ENCODE measurements around the gene PARP12. TPM values are rescaled to one million over a fixed set of nuclear protein-coding genes. Genes with fewer than 3 reads are reported as not detected.

PARP12 gene
- total and polyA plus RNA-seq, 2 experiments from 2014 or later, result 5.4 to 11.0 TPM

DNA sequence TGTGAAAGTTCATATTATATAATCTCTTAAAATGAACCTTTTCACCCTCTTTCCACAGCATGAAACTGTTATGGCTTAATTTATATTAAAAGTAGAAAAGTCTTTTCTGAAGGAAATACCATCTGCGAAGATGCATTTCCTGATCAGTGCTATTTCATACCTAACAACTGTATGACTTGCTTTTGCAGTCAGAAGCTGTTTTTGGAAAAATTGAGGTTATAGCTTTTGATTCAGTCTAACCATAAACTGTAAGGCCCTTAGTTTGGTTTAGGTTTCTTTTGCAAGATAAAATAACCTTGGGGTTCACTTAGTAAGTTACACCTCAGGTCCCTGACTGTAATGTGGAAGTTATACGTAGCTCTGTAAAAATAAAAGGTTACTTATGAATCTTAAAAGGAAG is 22.7 kb upstream of the PARP12 start:
- 98% methylated on average over 2 of the region's 2 CpGs for WGBS, 2 experiments (ENCODE audit: low coverage in 1 of 2, low lambda C conversion rate in 2 of 2, missing lambda C conversion rate in 2 of 2)
- Histone ChIP-seq H3K4me3 (no peak overlapping the region), H3F3A (ENCODE audit: insufficient read depth) (peaks cover 4% of the 10 kb centered on the region; the same call in 1 of the 2 replicates), H3K36me3 (ENCODE audit: low read depth) (0 out of 2 replicates have a peak, but pooled peaks cover 11% of the 10 kb centered on the region), H3K9me3 (ENCODE audit: low read depth) (no peaks in the 10 kb centered on the region), H3K27me3 (replicated peaks; ENCODE audit: insufficient read depth) (no peaks in the 10 kb centered on the region), H3K4me1 (ENCODE audit: insufficient read depth) (peaks cover 4% of the 10 kb centered on the region; the same call in 1 of the 2 replicates), H3K9me2 (ENCODE audit: insufficient read depth) (no peaks in the 10 kb centered on the region), H4K20me1 (ENCODE audit: insufficient read depth) (no peaks in the 10 kb centered on the region), H3K9ac (no peak overlapping the region), H3K79me2 (ENCODE audit: insufficient read depth) (no peaks in the 10 kb centered on the region), H3K4me2 (ENCODE audit: unreplicated experiment) (no peak overlapping the region), H3K27ac (no peak overlapping the region), H2AFZ (no peak overlapping the region)
- TF ChIP-seq EZH2 (IDR thresholded peaks at IDR 0.05; ENCODE audit: insufficient read depth, poor library complexity, severe bottlenecking) (no peak), EZH2phosphoT487 (IDR thresholded peaks at IDR 0.05; ENCODE audit: insufficient read depth, low read depth) (no peak)
- in situ Hi-C loops (cut with MboI), result no loop called here
- DNase-seq, result no peak

GRCh38 chr7:140084972-140085371 is 22.2 kb upstream of the PARP12 start:
- Histone ChIP-seq H3K79me2 (ENCODE audit: insufficient read depth) (no peaks in the 10 kb centered on the region), H3K27me3 (replicated peaks; ENCODE audit: insufficient read depth) (no peaks in the 10 kb centered on the region), H3F3A (ENCODE audit: insufficient read depth) (peaks cover 4% of the 10 kb centered on the region; the same call in 1 of the 2 replicates), H3K9ac (no peak overlapping the region), H4K20me1 (ENCODE audit: insufficient read depth) (no peaks in the 10 kb centered on the region), H3K4me3 (no peak overlapping the region), H3K36me3 (ENCODE audit: low read depth) (0 out of 2 replicates have a peak, but pooled peaks cover 8% of the 10 kb centered on the region), H3K4me1 (ENCODE audit: insufficient read depth) (peaks cover 4% of the 10 kb centered on the region; the same call in 1 of the 2 replicates), H3K9me2 (ENCODE audit: insufficient read depth) (no peaks in the 10 kb centered on the region), H3K4me2 (ENCODE audit: unreplicated experiment) (no peak overlapping the region), H2AFZ (no peak overlapping the region), H3K9me3 (ENCODE audit: low read depth) (no peaks in the 10 kb centered on the region), H3K27ac (no peak overlapping the region)
- WGBS, 2 experiments (ENCODE audit: low coverage in 1 of 2, low lambda C conversion rate in 2 of 2, missing lambda C conversion rate in 2 of 2), result 67 to 75% methylated on average over 8 of the region's 8 CpGs
- no peak for TF ChIP-seq EZH2phosphoT487 (IDR thresholded peaks at IDR 0.05; ENCODE audit: insufficient read depth, low read depth)
- TF ChIP-seq EZH2 (IDR thresholded peaks at IDR 0.05; ENCODE audit: insufficient read depth, poor library complexity, severe bottlenecking), result no peak
- DNase-seq, result no peak
- in situ Hi-C loops (cut with MboI), result no loop called here

GRCh38 chr7:140084142-140084655 is 21.4 kb upstream of the PARP12 start:
- Histone ChIP-seq H3K9me2 (ENCODE audit: insufficient read depth) (no peaks in the 10 kb centered on the region), H3K27me3 (replicated peaks; ENCODE audit: insufficient read depth) (no peaks in the 10 kb centered on the region), H3K9me3 (ENCODE audit: low read depth) (no peaks in the 10 kb centered on the region), H4K20me1 (ENCODE audit: insufficient read depth) (no peaks in the 10 kb centered on the region), H3K79me2 (ENCODE audit: insufficient read depth) (no peaks in the 10 kb centered on the region), H3K9ac (no peak overlapping the region), H2AFZ (no peak overlapping the region), H3F3A (ENCODE audit: insufficient read depth) (peaks cover 4% of the 10 kb centered on the region; the same call in 1 of the 2 replicates), H3K4me2 (ENCODE audit: unreplicated experiment) (no peak overlapping the region), H3K4me1 (ENCODE audit: insufficient read depth) (peaks cover 4% of the 10 kb centered on the region; the same call in 1 of the 2 replicates), H3K4me3 (no peak overlapping the region), H3K36me3 (ENCODE audit: low read depth) (0 out of 2 replicates have a peak, but pooled peaks cover under 1% of the 10 kb centered on the region), H3K27ac (no peak overlapping the region)
- no peak for DNase-seq
- TF ChIP-seq EZH2phosphoT487 (IDR thresholded peaks at IDR 0.05; ENCODE audit: insufficient read depth, low read depth), result no peak
- no peak for TF ChIP-seq EZH2 (IDR thresholded peaks at IDR 0.05; ENCODE audit: insufficient read depth, poor library complexity, severe bottlenecking)
- in situ Hi-C loops (cut with MboI), result no loop called here
- WGBS, 2 experiments (ENCODE audit: low coverage in 1 of 2, low lambda C conversion rate in 2 of 2, missing lambda C conversion rate in 2 of 2), result 81 to 88% methylated on average over 4 of the region's 4 CpGs

GRCh38 chr7:140082770-140083169 is 20.0 kb upstream of the PARP12 start:
- Histone ChIP-seq H3K27ac (no peak overlapping the region), H3K4me2 (ENCODE audit: unreplicated experiment) (no peak overlapping the region), H3K4me1 (ENCODE audit: insufficient read depth) (peaks cover 4% of the 10 kb centered on the region; the same call in 1 of the 2 replicates), H3K36me3 (ENCODE audit: low read depth) (no peaks in the 10 kb centered on the region), H3K9ac (no peak overlapping the region), H3K27me3 (replicated peaks; ENCODE audit: insufficient read depth) (no peaks in the 10 kb centered on the region), H3K9me2 (ENCODE audit: insufficient read depth) (no peaks in the 10 kb centered on the region), H2AFZ (no peak overlapping the region), H3K79me2 (ENCODE audit: insufficient read depth) (no peaks in the 10 kb centered on the region), H3K4me3 (no peak overlapping the region), H3F3A (ENCODE audit: insufficient read depth) (peaks cover 4% of the 10 kb centered on the region; the same call in 1 of the 2 replicates), H3K9me3 (ENCODE audit: low read depth) (no peaks in the 10 kb centered on the region), H4K20me1 (ENCODE audit: insufficient read depth) (no peaks in the 10 kb centered on the region)
- in situ Hi-C loops (cut with MboI), result no loop called here
- TF ChIP-seq EZH2phosphoT487 (IDR thresholded peaks at IDR 0.05; ENCODE audit: insufficient read depth, low read depth) (no peak), EZH2 (IDR thresholded peaks at IDR 0.05; ENCODE audit: insufficient read depth, poor library complexity, severe bottlenecking) (no peak)
- no peak for DNase-seq
- whole genome bisulfite sequencing, 2 experiments (ENCODE audit: low coverage in 1 of 2, low lambda C conversion rate in 2 of 2, missing lambda C conversion rate in 2 of 2), result 94% methylated on average over 7 of the region's 7 CpGs

All from GM23248 (cell line).